GM19452 (cell line): ENCODE measurements around the gene PCNT.
"Not testable (repeated sequence)": the region's sequence is repeated elsewhere in the genome, so short reads cannot be mapped to it uniquely, and the experiment has no call there.

Experiments used
- ATAC-seq: cut with Tn5 transposase; IDR thresholded peaks from one replicate; pipeline ENCODE4 v1.9.1; 2021; ENCODE audit not compliant: unreplicated experiment

PCNT gene

DNA sequence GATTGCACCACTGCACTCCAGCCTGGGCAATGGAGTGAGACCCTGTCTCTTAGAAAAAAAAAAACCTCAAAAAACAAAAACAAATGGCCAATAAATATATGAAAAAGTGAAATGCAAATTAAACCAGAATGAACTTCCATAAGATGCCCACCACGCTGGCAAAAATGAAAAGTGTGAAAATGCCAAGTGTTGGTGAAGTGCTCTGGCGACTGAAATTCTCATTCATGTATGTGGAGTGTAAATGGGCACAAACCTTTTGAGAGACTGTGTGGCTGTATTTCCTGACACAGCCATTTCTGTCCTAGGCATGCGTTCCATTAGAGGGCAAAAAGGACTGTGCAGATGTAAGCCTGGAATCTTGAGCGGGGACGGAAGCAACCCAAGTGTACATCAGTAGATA, 19.5 kb upstream of the PCNT start:
- ATAC-seq: no peak

DNA sequence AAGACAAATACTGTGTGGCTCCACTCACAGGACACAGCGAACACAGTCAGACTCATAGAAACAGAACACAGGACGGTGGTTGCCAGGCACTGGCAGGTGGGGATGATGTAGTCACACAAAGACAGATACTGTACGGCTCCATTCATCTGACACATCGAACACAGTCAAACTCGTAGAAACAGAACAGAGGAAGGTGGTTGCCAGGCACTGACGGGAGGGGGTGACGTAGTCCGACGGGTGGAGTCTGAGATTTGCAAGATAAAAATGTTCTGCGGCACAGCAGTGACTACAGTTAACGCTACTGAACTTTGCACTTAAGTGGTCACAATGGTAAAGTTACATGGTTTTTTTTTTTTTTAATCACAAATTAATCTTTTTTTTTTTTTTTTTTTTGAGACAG, 19.0 kb upstream of the PCNT start:
- ATAC-seq: no peak

GRCh38 chr21:46307625-46308024, 16.3 kb upstream of the PCNT start:
- no peak for ATAC-seq

GRCh38 chr21:46308431-46308830, 15.5 kb upstream of the PCNT start:
- ATAC-seq: no peak

DNA sequence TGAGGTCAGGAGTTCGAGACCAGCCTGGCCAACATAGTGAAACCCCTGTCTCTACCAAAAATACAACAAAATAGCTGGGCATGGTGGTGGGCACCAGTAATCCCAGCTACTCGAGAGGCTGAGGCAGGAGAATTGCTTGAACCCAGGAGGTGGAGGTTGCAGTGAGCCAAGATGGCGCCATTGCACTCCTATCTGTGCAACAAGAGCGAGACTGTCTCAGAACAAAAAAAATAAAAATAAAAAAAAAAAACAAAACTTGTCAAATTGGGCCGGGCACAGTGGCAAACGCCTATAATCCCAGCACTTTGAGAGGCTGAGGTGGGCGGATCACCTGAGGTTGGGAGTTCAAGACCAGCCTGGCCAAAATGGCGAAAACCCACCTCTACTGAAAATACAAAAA, 13.7 kb upstream of the PCNT start:
- ATAC-seq: not testable (repeated sequence)

- ATAC-seq: no peak
These were observed 12.4 kb upstream of the PCNT start for GRCh38 chr21:46311568-46311967.

- no peak for ATAC-seq
These were observed 11.0 kb upstream of the PCNT start for GRCh38 chr21:46312949-46313348.

- ATAC-seq: no peak
These were observed 9.4 kb upstream of the PCNT start for GRCh38 chr21:46314441-46315020.

DNA sequence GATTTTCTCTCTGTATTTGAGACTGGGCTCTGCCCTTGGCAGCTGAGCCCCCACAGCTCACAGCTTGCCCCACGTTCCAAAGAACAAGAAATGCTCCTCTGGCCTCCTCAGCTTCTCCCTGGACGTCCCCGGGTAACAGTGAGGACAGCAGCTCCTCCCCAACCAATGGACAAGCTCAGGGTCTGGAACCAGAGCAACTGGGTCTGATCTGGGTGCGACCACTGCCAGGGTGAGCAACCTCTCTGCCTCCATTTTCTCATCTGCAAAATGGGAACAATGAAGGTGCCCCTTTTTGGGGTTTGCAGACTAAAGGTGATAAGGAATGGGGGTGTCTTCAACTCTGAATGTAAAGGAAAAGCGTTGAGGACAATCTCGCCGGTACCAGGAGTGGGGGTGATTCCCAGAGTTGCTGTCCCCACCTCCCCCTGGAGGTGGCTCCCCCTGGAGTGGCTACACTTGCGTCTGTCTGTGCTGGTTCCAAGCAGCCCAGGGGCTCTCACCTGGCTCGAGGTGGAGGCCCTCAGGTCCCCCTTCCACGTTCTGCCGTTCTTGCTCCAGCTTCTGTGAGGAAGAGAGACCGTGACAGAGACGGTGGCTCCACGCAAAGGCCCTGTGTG, 7.1 kb upstream of the PCNT start:
- no peak for ATAC-seq

GRCh38 chr21:46317710-46318463, 6.1 kb upstream of the PCNT start:
- ATAC-seq: no peak

DNA sequence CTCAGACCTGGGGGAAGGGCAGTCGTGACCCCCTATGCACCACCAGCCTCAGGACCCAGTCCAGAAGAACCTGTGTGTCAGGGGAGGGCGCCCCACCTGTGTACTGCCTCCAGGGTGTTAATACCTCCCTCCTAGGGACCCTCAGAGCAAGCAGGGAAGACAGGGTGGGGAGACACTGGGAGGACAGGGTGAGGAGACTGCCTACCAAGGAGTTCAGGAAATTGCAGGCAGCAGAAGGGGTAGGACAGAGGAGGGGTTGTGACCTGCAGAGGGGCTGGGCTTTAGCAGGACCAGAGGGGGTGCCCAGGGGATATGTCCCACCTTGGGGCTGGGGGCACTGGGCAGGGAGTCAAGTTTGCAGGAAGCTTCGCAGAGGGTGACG, 5.5 kb upstream of the PCNT start:
- no peak for ATAC-seq

- no peak for ATAC-seq
These were observed 4.8 kb upstream of the PCNT start for GRCh38 chr21:46319186-46319585.

DNA sequence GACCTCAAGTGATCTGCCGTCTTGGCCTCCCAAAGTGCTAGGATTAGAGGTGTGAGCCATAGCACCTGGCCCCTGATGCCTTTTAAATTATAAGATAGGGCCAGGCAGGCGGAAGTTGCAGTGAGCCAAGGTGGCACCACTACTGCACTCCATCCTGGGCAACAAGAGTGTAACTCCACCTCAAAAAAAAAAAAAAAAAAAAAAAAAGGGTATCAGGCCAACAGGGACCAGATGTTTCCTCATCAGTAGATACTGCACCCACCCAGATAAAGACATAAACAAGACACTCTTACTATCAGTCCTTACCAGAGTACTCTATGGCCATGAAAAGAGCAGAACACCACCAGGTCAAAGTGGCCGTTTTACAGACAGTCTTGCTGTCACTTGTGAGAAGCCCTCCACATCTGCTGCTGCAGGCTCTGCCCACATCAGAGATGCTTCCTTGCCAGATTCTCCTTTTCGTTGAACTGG, 3.6 kb upstream of the PCNT start:
- ATAC-seq: no peak

DNA sequence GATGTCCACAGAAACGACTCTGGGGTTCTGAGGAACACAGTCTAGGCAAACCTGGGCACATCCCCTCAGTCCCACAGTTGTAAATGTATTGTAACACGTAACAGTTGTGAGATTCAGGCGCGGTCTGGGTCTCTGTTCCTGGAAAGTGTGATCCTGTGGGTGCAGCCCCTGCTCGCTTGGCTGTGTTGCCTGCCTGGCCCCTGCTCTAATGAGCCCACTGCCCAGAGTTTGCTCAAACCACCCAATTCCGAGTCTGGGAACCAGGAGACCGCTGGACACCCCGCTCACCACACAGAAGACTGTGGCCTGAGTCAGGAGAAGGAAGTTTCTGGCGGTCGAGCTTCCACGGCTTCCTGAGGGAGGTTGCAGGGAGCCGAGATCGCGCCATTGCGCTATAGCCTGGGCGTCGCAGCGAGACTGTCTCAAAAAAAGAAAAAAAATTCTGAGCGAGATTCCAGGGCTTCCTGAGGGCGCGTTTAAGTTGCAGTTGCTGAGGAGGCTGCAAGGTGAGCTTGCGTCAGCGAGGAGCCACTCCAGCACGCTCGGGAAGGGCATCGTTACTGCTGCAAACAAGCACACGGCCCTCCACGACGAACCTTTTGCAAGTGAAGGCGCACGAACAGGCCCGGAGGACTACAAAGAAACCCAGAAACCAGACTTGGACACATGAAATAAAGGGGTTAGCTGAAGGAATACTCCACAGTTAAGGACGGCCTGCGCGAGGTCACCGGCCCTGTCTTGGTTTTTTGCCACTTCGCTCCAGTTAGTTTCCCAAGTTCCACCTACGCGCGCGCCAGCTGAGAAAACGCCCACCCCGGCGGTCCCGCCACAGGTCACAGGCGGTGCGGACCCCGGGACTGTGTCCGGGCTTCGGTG, 1.4 kb upstream of the PCNT start:
- ATAC-seq: no peak

DNA sequence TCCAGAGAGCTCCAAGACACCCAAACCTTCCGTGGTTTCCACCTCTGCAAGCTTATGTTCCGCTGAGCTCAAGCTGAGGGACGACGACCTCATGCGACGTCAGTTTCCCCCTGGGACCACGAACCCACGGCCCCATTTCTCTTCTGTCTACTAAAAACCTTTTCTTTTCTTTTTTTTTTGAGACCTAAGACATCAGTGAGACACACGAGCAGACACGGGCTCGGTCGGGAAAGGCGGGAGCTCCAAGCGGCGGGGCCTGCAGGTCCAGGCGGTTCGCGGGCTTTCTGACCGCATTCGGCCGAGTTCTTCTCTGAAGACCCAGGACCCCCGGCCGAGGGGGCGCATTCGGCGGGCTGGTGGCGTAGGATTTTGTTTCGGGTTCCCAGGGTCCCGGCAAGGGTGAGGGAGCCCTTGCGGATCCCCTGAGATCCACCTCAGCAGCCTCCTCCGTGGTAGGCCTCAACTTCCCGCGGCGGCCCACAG, 688 bp upstream of the PCNT start:
- ATAC-seq: peak; percentile 10

GRCh38 chr21:46324390-46325072, 575 bp downstream of the PCNT start:
- ATAC-seq: peak; percentile 55

DNA sequence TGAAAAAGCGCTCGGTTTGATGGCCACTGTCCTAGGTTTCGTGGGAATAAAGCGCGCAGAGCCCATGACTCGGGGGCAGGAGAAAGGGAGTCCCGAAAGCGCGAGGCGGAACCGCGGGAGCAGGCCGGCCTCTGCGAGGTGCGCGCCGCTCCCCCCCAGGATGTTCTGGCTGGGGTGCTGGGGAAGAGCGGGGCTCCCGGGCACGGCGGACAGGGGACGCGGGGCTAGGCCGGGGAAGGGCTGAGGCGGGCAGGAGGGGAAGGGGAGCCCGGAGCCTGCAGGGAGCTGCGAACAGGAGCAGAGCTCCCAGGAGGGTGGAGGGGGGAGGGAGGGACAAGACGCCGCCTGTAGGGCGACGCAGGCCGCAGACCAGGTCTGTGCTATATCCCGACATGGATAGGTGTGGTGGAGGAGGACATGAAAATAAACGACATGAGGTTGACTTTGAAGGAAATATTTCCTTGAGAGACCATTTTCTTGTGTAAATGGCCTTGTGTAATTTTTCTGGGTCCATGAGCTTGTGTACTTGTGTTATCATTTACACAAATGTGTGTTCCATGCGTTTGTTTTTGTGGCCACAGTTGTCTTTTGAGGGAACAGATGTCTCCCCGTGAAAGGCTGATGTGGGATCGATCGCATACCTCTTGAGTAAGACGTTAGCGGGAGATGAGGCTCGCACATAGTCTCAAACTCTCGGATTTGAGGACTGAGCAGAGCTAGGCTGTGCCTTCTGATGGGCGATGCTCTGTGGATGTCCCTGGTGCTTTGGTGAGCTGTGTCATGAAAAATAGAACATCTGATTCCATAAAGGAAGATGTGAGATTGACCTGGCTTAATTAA, 1.3 kb downstream of the PCNT start:
- peak; percentile 1 for ATAC-seq

DNA sequence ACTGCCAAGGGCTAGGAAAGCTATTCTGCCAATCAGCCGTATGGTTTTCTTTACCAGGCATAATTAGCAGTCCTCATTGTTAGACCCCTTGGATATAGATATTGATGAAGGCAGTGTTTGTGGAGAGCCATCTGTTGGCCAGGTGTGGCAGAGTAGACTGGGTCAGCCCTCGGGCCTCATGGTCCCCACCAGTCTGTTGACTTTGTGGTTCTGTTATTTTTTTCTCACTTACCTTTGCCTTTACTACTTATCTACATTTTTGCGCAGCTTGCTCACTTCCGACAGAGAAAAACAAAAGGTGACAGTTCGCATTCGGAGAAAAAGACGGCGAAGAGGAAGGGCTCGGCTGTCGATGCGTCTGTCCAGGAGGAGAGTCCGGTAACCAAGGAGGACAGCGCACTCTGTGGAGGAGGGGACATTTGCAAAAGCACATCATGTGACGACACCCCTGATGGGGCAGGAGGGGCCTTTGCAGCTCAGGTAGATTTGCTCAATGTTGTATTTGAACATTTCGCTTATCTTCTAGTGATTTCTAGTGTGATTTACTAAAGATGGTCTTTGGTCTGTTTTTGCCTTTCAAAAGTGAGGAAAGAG, 2.3 kb downstream of the PCNT start:
- ATAC-seq: no peak

GRCh38 chr21:46327711-46328110, 3.8 kb downstream of the PCNT start:
- ATAC-seq: no peak
